Measurements from ENCODE around the gene SLC25A1.

DNA sequence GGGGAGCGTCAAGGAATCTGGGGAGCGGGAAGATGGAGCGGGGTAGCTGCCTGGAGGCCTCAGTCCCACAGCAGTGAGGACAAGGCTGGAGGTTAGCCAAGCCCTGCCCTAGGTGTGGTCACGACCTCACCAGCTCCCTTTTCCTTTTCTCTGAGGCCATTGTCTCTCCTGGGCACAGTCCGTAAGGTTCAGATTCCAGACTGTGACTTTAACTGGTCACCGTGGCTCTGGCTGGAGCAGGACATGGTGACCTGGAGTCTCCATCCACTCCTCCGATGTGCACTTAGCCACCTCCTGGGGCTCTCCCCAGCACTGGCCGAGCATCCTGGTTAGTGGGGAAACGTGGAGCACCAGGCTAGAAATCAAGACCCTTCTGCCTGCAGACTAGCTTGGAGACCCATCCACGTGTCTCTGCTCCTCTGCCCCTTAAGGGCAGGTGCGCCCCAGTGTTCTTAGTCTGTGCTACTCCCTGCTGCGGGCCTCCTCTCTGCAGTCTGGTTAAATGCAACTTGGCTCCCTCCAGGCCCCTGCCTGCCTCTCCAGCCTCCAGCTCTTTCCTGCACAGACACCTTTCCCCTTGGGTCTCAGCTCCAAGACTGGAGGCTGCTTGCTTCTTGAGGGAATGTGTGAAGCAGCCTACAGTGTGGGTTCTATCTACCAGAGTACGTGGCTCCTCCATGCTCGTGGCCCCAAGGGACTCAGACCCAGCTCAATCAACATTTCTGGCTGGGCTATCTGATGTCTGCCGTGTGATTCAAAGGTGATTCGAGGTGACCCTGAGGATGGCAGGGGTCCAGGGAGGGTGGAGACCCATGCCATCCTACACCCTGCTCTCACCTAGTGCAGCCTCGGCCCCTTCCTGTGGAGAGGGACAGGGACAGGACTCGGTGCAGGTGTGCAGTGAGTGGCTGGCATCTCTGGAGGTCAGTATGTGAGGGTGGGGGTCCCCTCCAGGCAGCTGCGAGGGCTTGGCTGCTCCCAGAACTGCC, 5.2 kb downstream of the SLC25A1 start:
- no peak for TF ChIP-seq CTCF (conservative IDR thresholded peaks at IDR 0.05; ENCODE audit: low read depth, low read length)
- TF ChIP-seq SMC3 (IDR thresholded peaks at IDR 0.05; ENCODE audit: low read depth, low read length): no peak
